Breast epithelium (tissue), 4 donors: ENCODE data around the gene AGER. TPM values are rescaled to one million over a fixed set of nuclear protein-coding genes. Genes with fewer than 3 reads are reported as not detected.

Experiments
- DNase-seq, 2 donors: peaks; one replicate each; pipeline ENCODE4 v3.0.0-alpha.2; 2019; ENCODE audit warnings: low spot score in 2 of 2
- H3K27ac ChIP-seq, 2 donors: fragments of 200-600 bp; sonication (generic) in 1 of 2; one replicate each; pipeline ENCODE4 v1.5.1; 2016 to 2019; ENCODE audit warnings: mild to moderate bottlenecking in 1 of 2
- H3K27me3 ChIP-seq, 2 donors: fragments of 200-600 bp; sonication (generic) in 1 of 2; one replicate each; pipeline versions ENCODE4 v1.5.1 to v1.6.0; 2017 to 2019; ENCODE audit warnings: control low read depth in 1 of 2, mild to moderate bottlenecking in 1 of 2
- H3K36me3 ChIP-seq: fragments of 200-600 bp; one replicate; pipeline ENCODE4 v1.5.1; 2019
- H3K4me1 ChIP-seq, 2 donors: fragments of 200-600 bp; sonication (generic); one replicate each; pipeline ENCODE4 v1.5.1; 2016 to 2019; ENCODE audit warnings: control low read depth in 1 of 2
- H3K4me3 ChIP-seq, 3 donors: fragments of 200-600 bp; sonication (generic); 1 replicate in 2 of 3; 2 replicates in 1 of 3; pipeline ENCODE4 v1.5.1; 2016 to 2019; ENCODE audit warnings: mild to moderate bottlenecking in 3 of 3, moderate library complexity in 2 of 3
- H3K9me3 ChIP-seq, 2 donors: fragments of 200-600 bp; sonication (generic) in 1 of 2; one replicate each; pipeline ENCODE4 v1.5.1; 2016 to 2019; ENCODE audit warnings: control low read depth in 1 of 2
- POLR2A ChIP-seq: fragments of 450-650 bp; IDR thresholded peaks from one replicate; pipeline ENCODE4 v1.6.1; 2016; ENCODE audit warnings: antibody characterized with exemption, mild to moderate bottlenecking, moderate library complexity
- POLR2AphosphoS5 ChIP-seq, 3 donors: sonication (generic); formaldehyde crosslinking; IDR thresholded peaks; one replicate each; pipeline ENCODE4 v1.6.1; 2017; ENCODE audit warnings: antibody characterized with exemption in 3 of 3
- intact Hi-C: fragments of 100-400 bp; cut with DNase I; formaldehyde crosslinking; loops from one replicate; pipeline ENCODE4 v1.15.1; 2023; ENCODE audit warnings: low total_unique reads
- total RNA-seq, 3 donors: library from RNA; depleted of rRNA; stranded (reverse); fragments of >200 nt; gene quantifications; one replicate each; pipeline ENCODE4 v1.1.0, GENCODE V29; 2016
- TF ChIP-seq, protein P1 (sequence below), 3 donors: fragments of 450-650 bp; IDR thresholded peaks; one replicate each; pipeline ENCODE4 v1.5.1; 2016 to 2017; ENCODE audit warnings: antibody characterized with exemption in 3 of 3, mild to moderate bottlenecking in 3 of 3, moderate library complexity in 3 of 3

Gene AGER
- total RNA-seq, 3 donors from 2014 or later = 1.3 to 2.6 (median 1.8) TPM

DNA sequence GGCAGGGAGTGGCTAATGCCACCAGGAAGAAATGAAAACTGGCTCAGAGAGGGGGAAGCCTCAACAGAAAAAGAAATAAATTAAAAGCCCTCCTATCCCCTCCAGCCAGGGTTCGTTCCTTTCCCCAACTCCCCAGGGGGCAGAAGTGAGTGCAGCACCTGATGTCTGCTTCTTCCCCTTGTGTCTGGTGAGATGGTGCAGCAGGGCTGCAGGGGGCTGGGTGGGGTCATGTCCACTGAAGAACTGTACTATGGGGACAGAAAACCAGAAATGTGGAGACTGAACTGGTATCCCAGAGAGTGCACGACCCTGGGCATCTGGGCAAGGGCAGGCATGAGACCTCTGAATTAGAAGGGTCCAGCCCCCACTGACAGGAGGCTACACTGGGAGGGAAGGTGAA lies 15.7 kb downstream of the AGER start:
- no peak for DNase-seq
- H3K27me3 ChIP-seq = no peaks in the 10 kb centered on the region
- peak overlapping the region in 1 of 2 donors; percentile 12 for H3K27ac ChIP-seq
- H3K9me3 ChIP-seq = no peaks in the 10 kb centered on the region
- no peak overlapping the region for H3K4me3 ChIP-seq
- peaks cover 0 to 3% of the 10 kb centered on the region in 2 donors for H3K4me1 ChIP-seq
- intact Hi-C loops = loop anchor here (5.0 kb wide), 1 partner anchor 1399 kb away; no protein-coding TSS in a partner anchor
- H3K36me3 ChIP-seq = no peaks in the 10 kb centered on the region
- TF ChIP-seq POLR2AphosphoS5 (IDR thresholded peaks at IDR 0.05) (no peak), POLR2A (no peak)
- TF ChIP-seq, protein P1, sequence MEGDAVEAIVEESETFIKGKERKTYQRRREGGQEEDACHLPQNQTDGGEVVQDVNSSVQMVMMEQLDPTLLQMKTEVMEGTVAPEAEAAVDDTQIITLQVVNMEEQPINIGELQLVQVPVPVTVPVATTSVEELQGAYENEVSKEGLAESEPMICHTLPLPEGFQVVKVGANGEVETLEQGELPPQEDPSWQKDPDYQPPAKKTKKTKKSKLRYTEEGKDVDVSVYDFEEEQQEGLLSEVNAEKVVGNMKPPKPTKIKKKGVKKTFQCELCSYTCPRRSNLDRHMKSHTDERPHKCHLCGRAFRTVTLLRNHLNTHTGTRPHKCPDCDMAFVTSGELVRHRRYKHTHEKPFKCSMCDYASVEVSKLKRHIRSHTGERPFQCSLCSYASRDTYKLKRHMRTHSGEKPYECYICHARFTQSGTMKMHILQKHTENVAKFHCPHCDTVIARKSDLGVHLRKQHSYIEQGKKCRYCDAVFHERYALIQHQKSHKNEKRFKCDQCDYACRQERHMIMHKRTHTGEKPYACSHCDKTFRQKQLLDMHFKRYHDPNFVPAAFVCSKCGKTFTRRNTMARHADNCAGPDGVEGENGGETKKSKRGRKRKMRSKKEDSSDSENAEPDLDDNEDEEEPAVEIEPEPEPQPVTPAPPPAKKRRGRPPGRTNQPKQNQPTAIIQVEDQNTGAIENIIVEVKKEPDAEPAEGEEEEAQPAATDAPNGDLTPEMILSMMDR (IDR thresholded peaks at IDR 0.05) = no peak

DNA sequence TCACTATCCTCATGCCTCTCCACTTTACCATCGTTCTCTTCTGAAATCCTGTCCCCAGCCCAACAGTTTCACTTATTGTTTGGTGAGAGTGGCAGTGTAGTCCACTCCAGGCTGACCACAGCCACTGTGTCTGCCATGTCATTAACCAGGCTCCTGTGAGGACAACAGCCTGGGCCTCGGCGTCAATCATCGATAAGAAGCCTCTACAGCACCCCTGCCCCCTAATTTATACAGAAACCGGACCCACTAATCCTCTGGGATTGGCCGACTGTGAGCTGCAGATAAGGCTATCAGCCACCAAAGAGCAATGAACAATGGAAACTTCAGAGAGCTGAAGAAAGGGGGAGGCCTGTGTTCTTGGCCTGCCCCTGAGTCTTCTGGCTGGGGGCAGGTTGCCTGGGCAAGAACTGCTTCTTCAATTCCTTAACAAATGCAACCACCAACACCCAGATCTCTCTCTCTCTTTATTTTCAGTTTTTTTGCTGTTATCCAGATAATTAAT lies 16.2 kb downstream of the AGER start:
- H3K36me3 ChIP-seq = no peaks in the 10 kb centered on the region
- DNase-seq = no peak
- H3K4me1 ChIP-seq = no peaks in the 10 kb centered on the region
- TF ChIP-seq POLR2A = no peak
- TF ChIP-seq POLR2AphosphoS5 (IDR thresholded peaks at IDR 0.05) = no peak
- TF ChIP-seq, protein P1 (IDR thresholded peaks at IDR 0.05) = no peak
- no peaks in the 10 kb centered on the region for H3K9me3 ChIP-seq
- H3K4me3 ChIP-seq = no peak overlapping the region
- intact Hi-C loops = loop anchor here (5.0 kb wide), 1 partner anchor 1399 kb away; no protein-coding TSS in a partner anchor
- no peaks in the 10 kb centered on the region for H3K27me3 ChIP-seq
- peak overlapping the region; percentile 18 to 38 for H3K27ac ChIP-seq

DNA sequence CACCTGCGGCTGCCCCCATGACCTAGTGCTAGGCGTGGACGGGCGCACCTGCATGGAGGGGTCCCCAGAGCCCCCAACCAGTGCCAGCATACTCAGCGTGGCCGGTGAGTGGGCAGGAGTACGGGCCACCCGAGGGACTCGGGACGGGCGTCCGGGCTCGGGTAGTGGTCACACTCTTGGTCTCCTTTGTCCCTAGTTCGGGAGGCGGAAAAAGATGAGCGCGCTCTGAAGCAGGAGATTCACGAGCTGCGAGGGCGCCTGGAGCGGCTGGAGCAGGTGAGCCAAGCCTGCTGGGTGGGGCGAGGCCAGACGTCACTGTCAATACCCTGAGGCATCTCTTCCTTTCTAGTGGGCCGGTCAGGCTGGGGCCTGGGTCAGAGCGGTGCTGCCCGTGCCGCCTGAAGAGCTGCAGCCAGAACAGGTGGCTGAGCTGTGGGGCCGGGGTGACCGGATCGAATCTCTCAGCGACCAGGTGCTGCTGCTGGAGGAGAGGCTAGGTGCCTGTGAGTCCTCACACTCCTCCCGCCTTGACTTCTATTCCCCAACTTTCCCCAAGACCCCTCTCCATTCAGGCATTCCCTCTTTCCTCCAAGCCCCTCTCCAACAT lies 16.8 kb downstream of the AGER start:
- Histone ChIP-seq H3K27me3 (no peaks in the 10 kb centered on the region), H3K4me1 (no peaks in the 10 kb centered on the region), H3K9me3 (no peaks in the 10 kb centered on the region), H3K36me3 (no peaks in the 10 kb centered on the region), H3K4me3 (no peak overlapping the region), H3K27ac (peak overlapping the region; percentile 18 to 38)
- intact Hi-C loops = loop anchor here (5.0 kb wide), 1 partner anchor 1400 kb away; no protein-coding TSS in a partner anchor
- no peak for DNase-seq
- TF ChIP-seq POLR2A (no peak), POLR2AphosphoS5 (IDR thresholded peaks at IDR 0.05) (no peak)
- TF ChIP-seq, protein P1 (IDR thresholded peaks at IDR 0.05) = no peak

DNA sequence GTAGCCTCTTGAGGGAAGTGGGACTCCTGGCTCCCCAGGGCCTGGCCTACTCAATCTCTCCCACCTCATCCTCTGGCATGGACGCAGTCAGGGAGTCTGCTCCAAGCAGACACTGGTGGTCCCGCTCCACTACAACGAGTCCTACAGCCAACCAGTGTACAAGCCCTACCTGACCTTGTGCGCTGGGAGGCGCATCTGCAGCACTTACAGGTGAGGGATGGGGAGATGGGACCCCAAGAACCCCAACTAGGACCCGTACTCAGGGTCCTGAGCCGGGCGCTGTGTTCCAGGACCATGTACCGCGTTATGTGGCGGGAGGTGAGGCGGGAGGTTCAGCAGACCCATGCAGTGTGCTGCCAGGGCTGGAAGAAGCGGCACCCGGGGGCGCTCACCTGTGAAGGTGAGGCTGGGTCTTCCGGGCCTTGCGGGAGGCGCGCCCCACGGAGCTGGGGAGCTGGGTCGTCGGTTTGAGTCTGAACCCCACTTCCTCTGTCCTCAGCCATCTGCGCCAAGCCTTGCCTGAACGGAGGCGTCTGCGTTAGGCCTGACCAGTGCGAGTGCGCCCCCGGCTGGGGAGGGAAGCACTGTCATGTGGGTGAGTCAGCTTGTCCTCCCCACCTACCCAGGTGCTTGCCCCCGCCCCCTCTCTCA lies 17.5 kb downstream of the AGER start:
- intact Hi-C loops = loop anchor here (5.0 kb wide), 1 partner anchor 1401 kb away; no protein-coding TSS in a partner anchor
- H3K4me1 ChIP-seq = no peaks in the 10 kb centered on the region
- no peaks in the 10 kb centered on the region for H3K36me3 ChIP-seq
- no peaks in the 10 kb centered on the region for H3K9me3 ChIP-seq
- DNase-seq = no peak
- TF ChIP-seq, protein P1 (IDR thresholded peaks at IDR 0.05) = no peak
- no peak for TF ChIP-seq POLR2AphosphoS5 (IDR thresholded peaks at IDR 0.05)
- TF ChIP-seq POLR2A = no peak
- H3K27ac ChIP-seq = peak overlapping the region; percentile 18 to 38
- no peak overlapping the region for H3K4me3 ChIP-seq
- H3K27me3 ChIP-seq = no peaks in the 10 kb centered on the region

DNA sequence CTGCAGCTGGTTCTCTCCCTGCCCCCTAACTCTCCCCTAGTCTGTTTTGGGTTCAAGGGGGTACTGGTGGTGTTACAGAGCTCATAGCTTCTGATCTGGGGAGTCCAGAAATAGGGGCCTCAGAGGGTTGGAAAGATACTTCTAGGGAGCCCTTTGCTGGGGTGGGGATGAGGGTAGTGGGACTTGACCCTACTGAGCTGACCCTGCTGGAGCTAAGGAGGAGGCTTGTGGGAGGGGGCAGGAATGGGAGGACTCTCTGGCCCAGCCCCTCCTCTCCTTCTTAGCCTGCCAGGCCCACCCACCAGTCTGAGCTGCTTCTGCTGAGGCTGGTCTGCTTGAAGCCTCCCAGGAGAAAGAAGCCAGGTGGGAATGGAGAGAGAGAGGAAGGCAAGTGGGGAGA lies 19.8 kb downstream of the AGER start, which contains the start of gene EGFL8:
TSS of gene EGFL8 (plus strand) at position 301 of the 400 bp plus-strand sequence. CDS start 1,571 bp downstream, outside the sequence.
- Histone ChIP-seq H3K27me3 (no peaks in the 10 kb centered on the region), H3K4me1 (no peaks in the 10 kb centered on the region), H3K4me3 (no peak within 1 kb of the TSS), H3K9me3 (no peaks in the 10 kb centered on the region), H3K36me3 (no peaks in the 10 kb centered on the region), H3K27ac (peak within 1 kb of the TSS; percentile 2 to 61)
- DNase-seq = no peak
- intact Hi-C loops = no loop called here
- TF ChIP-seq, protein P1 (IDR thresholded peaks at IDR 0.05) = no peak
- TF ChIP-seq POLR2AphosphoS5 (IDR thresholded peaks at IDR 0.05) = no peak
- TF ChIP-seq POLR2A = no peak
